IPS-11a (cell line): ENCODE measurements around the gene CARM1.
"Not testable (repeated sequence)": the region's sequence is repeated elsewhere in the genome, so short reads cannot be mapped to it uniquely, and the experiment has no call there.

Experiments used
- H3K4me3 ChIP-seq: one replicate; pipeline ENCODE4 v1.5.1; 2013; ENCODE audit warnings: low read depth, low read length, control low read depth

Gene CARM1

GRCh38 chr19:10872546-10873107 is 1.3 kb downstream of the CARM1 start:
- peak overlapping the region; percentile 67 for H3K4me3 ChIP-seq

- no peak overlapping the region for H3K4me3 ChIP-seq
Observed at GRCh38 chr19:10874024-10874423, 2.7 kb downstream of the CARM1 start.

GRCh38 chr19:10876459-10877240 is 5.3 kb downstream of the CARM1 start:
- H3K4me3 ChIP-seq: no peak overlapping the region

GRCh38 chr19:10877608-10878007 is 6.3 kb downstream of the CARM1 start:
- H3K4me3 ChIP-seq: not testable (repeated sequence)

- H3K4me3 ChIP-seq: no peak overlapping the region
Observed at GRCh38 chr19:10878253-10878652, 6.9 kb downstream of the CARM1 start.

- H3K4me3 ChIP-seq: no peak overlapping the region
Observed at GRCh38 chr19:10881403-10882107, 10.2 kb downstream of the CARM1 start.

GRCh38 chr19:10882108-10882457 is 10.7 kb downstream of the CARM1 start:
- H3K4me3 ChIP-seq: no peak overlapping the region

- H3K4me3 ChIP-seq: no peak overlapping the region
Observed at GRCh38 chr19:10884274-10884673, 12.9 kb downstream of the CARM1 start.

- H3K4me3 ChIP-seq: no peak overlapping the region
Observed at GRCh38 chr19:10885201-10886169, 14.1 kb downstream of the CARM1 start.

GRCh38 chr19:10887616-10888367 is 16.4 kb downstream of the CARM1 start:
- no peak overlapping the region for H3K4me3 ChIP-seq

- no peak overlapping the region for H3K4me3 ChIP-seq
Observed at GRCh38 chr19:10888421-10888866, 17.1 kb downstream of the CARM1 start.

- no peak overlapping the region for H3K4me3 ChIP-seq
Observed at GRCh38 chr19:10889880-10890279, 18.5 kb downstream of the CARM1 start.

- H3K4me3 ChIP-seq: no peak overlapping the region
Observed at GRCh38 chr19:10891405-10892086, 20.2 kb downstream of the CARM1 start.

GRCh38 chr19:10892256-10892655 is 20.9 kb downstream of the CARM1 start:
- H3K4me3 ChIP-seq: no peak overlapping the region

GRCh38 chr19:10894911-10895213 is 23.5 kb downstream of the CARM1 start:
- H3K4me3 ChIP-seq: no peak overlapping the region

GRCh38 chr19:10895363-10895762 is 24.0 kb downstream of the CARM1 start:
- no peak overlapping the region for H3K4me3 ChIP-seq

- H3K4me3 ChIP-seq: no peak overlapping the region
Observed at GRCh38 chr19:10895920-10896319, 24.6 kb downstream of the CARM1 start.

- H3K4me3 ChIP-seq: no peak overlapping the region
Observed at GRCh38 chr19:10896851-10897526, 25.6 kb downstream of the CARM1 start.

GRCh38 chr19:10898633-10899032 is 27.3 kb downstream of the CARM1 start:
- H3K4me3 ChIP-seq: no peak overlapping the region
